ENCODE results near the gene MYH14.

DNA sequence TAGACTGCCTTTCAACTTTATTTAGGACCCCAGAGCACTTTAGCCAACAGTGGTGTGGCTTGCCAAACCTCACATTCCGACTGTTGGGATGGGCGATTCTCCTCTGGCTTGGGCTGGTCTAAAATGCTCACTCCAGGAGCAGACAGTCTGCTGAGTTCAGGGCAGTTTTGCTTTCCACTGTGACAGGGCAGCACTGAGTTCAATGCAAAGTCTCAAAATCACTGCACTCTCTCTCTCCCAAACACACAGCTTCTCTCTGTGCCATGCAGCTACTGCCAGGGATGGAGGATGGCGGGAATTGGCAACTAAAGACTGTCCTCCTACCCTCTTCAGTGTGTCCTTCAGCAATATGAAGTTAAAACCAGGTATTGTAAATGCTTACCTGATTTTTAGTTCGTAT is 148.8 kb downstream of the MYH14 start:
- TF ChIP-seq ZNF274 (IDR thresholded peaks at IDR 0.05; ENCODE audit: low read depth, low read length) = no peak
- no peak for TF ChIP-seq YY1 (IDR thresholded peaks at IDR 0.05; ENCODE audit: insufficient read depth, insufficient read length)
- no peak for TF ChIP-seq SUZ12 (IDR thresholded peaks at IDR 0.05; ENCODE audit: extremely low read depth, insufficient read depth, insufficient read length)

Measured in NT2/D1 (cell line).